Body of pancreas (tissue), 4 donors: ENCODE results near the gene SLC25A23. TPM values are rescaled to one million over a fixed set of nuclear protein-coding genes. Genes with fewer than 3 reads are reported as not detected.

Source experiments
- ATAC-seq: fragments of 150-250 bp; one replicate; pipeline ENCODE4 v1.9.1; 2016
- DNase-seq, 4 donors: peaks; one replicate each; pipeline ENCODE4 v3.0.0-alpha.2; 2019
- H3K27ac ChIP-seq, 4 donors: fragments of 200-600 bp; sonication (generic); 1 replicate in 3 of 4; 2 replicates in 1 of 4; pipeline versions ENCODE4 v1.5.1 to v1.6.1; 2016 to 2019; ENCODE audit warnings: mild to moderate bottlenecking in 1 of 4, mixed read lengths in 1 of 4, moderate library complexity in 1 of 4
- H3K27me3 ChIP-seq, 2 donors: fragments of 200-600 bp; sonication (generic); one replicate each; pipeline ENCODE4 v1.6.0; 2016; ENCODE audit warnings: mild to moderate bottlenecking in 1 of 2
- H3K36me3 ChIP-seq, 2 donors: fragments of 200-600 bp; sonication (generic); replicated peaks in 1 of 2; 2 replicates each; pipeline ENCODE4 v1.5.1; 2016; ENCODE audit warnings: low read depth in 2 of 2; ENCODE audit not compliant: insufficient read depth in 1 of 2
- H3K4me1 ChIP-seq: fragments of 200-600 bp; sonication (generic); one replicate; pipeline ENCODE4 v1.6.0; 2016
- H3K4me3 ChIP-seq, 2 donors: fragments of 200-600 bp; sonication (generic); 1 replicate in 1 of 2; 2 replicates in 1 of 2; pipeline ENCODE4 v1.5.1; 2016 to 2019
- H3K9me3 ChIP-seq, 3 donors: fragments of 200-600 bp; sonication (generic); 1 replicate in 2 of 3; 2 replicates in 1 of 3; pipeline ENCODE4 v1.5.1; 2016
- POLR2A ChIP-seq, 3 donors: fragments of 450-650 bp; IDR thresholded peaks; one replicate each; pipeline ENCODE4 v1.6.1; 2016; ENCODE audit warnings: antibody characterized with exemption in 3 of 3, mild to moderate bottlenecking in 2 of 3
- WGBS, 2 donors: methylation state at CpG; one replicate each; pipeline ENCODE4 v1.1.5; 2017; 5-methylcytosine and 5-hydroxymethylcytosine counted together
- intact Hi-C: fragments of 100-400 bp; cut with DNase I; formaldehyde crosslinking; loops from one replicate; pipeline ENCODE4 v1.15.1; 2023
- total RNA-seq, 2 donors: library from RNA; depleted of rRNA; stranded (reverse); fragments of >200 nt; gene quantifications; one replicate each; pipeline ENCODE4 v1.1.0, GENCODE V29; 2016
- TF ChIP-seq, protein P1 (sequence below), 7 experiments: fragments of 450-650 bp in 4 of 7; fragments of 200-600 bp in 3 of 7; sonication (generic) in 3 of 7; IDR thresholded peaks; one replicate each; pipeline ENCODE4 v1.5.1; 2016 to 2019; ENCODE audit warnings: antibody characterized with exemption in 7 of 7

SLC25A23 gene
- total RNA-seq, 2 donors from 2014 or later = 11.5 to 49.3 TPM

DNA sequence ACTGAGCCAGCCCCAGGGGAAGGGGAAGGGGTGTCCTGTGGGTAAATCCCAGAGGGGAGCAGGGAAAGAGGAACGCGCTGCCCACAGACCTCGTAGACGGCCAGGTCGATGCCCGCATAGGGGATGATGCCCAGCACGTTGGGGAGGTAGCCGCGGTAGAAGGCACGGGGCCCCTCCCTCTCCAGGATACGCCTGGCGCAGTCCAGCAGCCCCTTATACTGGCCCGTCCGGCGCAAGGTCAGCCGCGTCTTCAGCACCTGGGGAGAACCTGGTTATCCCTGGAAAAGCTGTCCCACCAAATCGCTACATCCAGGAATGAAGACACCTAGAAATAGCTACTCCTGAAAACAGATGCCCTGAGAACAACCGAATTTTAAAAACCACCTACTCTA lies 7.4 kb downstream of the SLC25A23 start:
- 89 to 95% methylated on average over 8 to 19 of the region's 19 CpGs for WGBS, 2 donors
- no peak overlapping the region for H3K27ac ChIP-seq
- H3K27me3 ChIP-seq = no peaks in the 10 kb centered on the region
- no peaks in the 10 kb centered on the region for H3K4me1 ChIP-seq
- no peak for TF ChIP-seq POLR2A (IDR thresholded peaks at IDR 0.05)
- TF ChIP-seq, protein P1, sequence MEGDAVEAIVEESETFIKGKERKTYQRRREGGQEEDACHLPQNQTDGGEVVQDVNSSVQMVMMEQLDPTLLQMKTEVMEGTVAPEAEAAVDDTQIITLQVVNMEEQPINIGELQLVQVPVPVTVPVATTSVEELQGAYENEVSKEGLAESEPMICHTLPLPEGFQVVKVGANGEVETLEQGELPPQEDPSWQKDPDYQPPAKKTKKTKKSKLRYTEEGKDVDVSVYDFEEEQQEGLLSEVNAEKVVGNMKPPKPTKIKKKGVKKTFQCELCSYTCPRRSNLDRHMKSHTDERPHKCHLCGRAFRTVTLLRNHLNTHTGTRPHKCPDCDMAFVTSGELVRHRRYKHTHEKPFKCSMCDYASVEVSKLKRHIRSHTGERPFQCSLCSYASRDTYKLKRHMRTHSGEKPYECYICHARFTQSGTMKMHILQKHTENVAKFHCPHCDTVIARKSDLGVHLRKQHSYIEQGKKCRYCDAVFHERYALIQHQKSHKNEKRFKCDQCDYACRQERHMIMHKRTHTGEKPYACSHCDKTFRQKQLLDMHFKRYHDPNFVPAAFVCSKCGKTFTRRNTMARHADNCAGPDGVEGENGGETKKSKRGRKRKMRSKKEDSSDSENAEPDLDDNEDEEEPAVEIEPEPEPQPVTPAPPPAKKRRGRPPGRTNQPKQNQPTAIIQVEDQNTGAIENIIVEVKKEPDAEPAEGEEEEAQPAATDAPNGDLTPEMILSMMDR (IDR thresholded peaks at IDR 0.05) = no peak
- intact Hi-C loops = no loop called here
- H3K36me3 ChIP-seq = peaks cover 0 to 7% of the 10 kb centered on the region in 2 donors
- no peaks in the 10 kb centered on the region for H3K9me3 ChIP-seq
- ATAC-seq = no peak
- H3K4me3 ChIP-seq = no peak overlapping the region
- no peak for DNase-seq

DNA sequence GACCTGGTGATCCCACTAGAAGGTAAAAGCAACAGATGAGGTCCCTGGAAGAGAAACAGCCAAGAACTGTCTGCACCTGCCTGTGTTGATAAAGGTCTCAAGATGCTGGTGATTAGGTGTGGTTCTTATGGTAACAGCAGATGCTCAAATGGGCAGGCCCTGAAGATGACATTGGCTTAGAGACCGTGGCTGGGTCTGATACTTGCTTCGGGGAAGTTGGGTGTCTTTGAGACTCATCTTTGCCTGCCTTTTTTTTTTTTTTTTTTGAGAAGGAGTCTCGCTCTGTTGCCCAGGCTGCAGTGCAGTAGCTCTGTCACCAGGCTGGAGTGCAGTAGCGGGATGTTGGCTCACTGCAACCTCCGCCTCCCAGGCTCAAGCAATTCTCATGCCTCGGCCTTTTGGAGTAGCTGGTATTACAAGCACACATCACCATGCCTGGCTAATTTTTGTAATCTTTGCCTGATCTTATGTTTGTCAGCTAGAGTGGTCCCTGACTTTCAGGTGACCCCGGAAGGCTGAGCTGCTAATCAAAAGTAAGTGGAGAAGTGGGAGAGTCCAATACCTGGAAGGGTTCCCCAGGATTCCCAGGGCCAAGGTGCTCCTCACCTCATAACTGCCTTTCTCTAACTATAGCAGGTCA lies 7.9 kb downstream of the SLC25A23 start:
- Histone ChIP-seq H3K27ac (no peak overlapping the region), H3K27me3 (no peaks in the 10 kb centered on the region), H3K4me1 (no peaks in the 10 kb centered on the region), H3K9me3 (no peaks in the 10 kb centered on the region), H3K4me3 (no peak overlapping the region), H3K36me3 (peaks cover 0 to 7% of the 10 kb centered on the region in 2 donors)
- TF ChIP-seq, protein P1 (IDR thresholded peaks at IDR 0.05) = no peak
- no peak for TF ChIP-seq POLR2A (IDR thresholded peaks at IDR 0.05)
- WGBS, 2 donors = 90 to 96% methylated on average over 7 of the region's 7 CpGs
- intact Hi-C loops = no loop called here
- no peak for DNase-seq
- ATAC-seq = no peak

DNA sequence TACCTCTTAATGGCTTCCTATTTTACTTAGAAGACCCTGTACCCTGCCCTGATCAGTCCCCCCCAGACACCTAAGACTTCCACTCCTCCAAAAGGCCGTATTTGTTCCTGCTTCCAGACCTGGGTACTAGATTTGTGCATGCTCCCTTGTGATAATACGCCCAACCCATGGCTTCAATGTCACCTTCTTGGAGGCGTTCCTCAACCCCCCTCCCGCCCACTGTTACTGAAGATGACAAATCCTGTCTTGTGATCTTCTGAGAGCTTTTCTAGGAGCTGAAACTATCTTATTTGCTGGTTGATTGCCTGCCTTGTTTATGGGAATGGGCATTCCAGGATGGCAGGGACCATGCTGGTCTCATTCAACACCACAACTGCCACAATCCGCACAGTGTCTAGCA lies 9.4 kb downstream of the SLC25A23 start:
- DNase-seq = no peak
- Histone ChIP-seq H3K4me1 (no peaks in the 10 kb centered on the region), H3K9me3 (no peaks in the 10 kb centered on the region), H3K27ac (no peak overlapping the region), H3K4me3 (no peak overlapping the region), H3K36me3 (peaks cover 0 to 7% of the 10 kb centered on the region in 2 donors), H3K27me3 (no peaks in the 10 kb centered on the region)
- ATAC-seq = no peak
- TF ChIP-seq, protein P1 (IDR thresholded peaks at IDR 0.05) = no peak
- no peak for TF ChIP-seq POLR2A (IDR thresholded peaks at IDR 0.05)
- intact Hi-C loops = no loop called here
- 96 to 99% methylated on average over 5 of the region's 5 CpGs for WGBS, 2 donors

DNA sequence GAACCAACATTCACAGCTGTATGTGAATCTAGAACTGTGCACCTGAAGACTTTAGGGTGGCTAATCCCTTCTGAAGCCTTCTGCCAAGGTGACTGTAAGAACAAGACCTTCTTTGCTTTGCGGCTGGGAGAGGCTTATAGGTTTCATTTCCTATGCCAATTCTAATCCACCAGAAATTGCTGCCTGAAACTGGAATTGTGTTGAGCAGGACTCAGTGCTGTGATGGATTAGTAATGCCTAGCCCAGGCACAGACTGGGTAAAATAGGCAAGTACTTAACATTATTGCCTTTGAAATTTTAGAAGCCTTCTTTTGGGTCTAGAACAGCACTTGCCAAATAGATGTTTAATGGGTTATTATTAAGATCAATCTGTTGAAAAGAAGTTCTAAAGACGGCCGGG lies 11.5 kb downstream of the SLC25A23 start:
- H3K36me3 ChIP-seq = no peaks in the 10 kb centered on the region
- no peak overlapping the region for H3K4me3 ChIP-seq
- no peak overlapping the region for H3K27ac ChIP-seq
- ATAC-seq = no peak
- H3K4me1 ChIP-seq = no peaks in the 10 kb centered on the region
- H3K27me3 ChIP-seq = no peaks in the 10 kb centered on the region
- intact Hi-C loops = no loop called here
- DNase-seq = no peak
- TF ChIP-seq, protein P1 (IDR thresholded peaks at IDR 0.05) = no peak
- no peak for TF ChIP-seq POLR2A (IDR thresholded peaks at IDR 0.05)
- H3K9me3 ChIP-seq = no peaks in the 10 kb centered on the region
- 89 to 91% methylated on average over 3 of the region's 3 CpGs for WGBS, 2 donors

DNA sequence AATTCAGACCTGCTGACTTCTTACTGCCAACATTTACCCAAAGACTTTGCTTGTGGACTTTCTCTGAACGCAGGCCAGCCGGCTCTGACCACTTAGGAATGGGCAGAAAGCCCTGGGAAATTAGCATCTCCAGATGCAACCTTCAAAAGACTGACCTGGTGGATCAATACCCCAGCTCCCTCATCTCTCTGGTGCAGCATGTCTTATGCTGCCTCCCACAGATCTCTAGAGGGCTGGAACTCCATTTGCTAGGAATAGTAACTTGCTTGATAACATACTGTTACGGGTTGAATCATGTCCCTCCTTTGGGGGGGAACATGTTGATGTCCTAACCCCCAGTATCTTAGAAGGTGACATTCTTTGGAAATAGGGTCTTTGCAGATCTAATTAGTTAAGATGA lies 13.1 kb downstream of the SLC25A23 start:
- intact Hi-C loops = no loop called here
- Histone ChIP-seq H3K9me3 (no peaks in the 10 kb centered on the region), H3K27me3 (no peaks in the 10 kb centered on the region), H3K4me1 (no peaks in the 10 kb centered on the region), H3K27ac (no peak overlapping the region), H3K4me3 (no peak overlapping the region), H3K36me3 (no peaks in the 10 kb centered on the region)
- ATAC-seq = no peak
- no peak for DNase-seq
- 94 to 95% methylated on average over 3 of the region's 3 CpGs for WGBS, 2 donors
- TF ChIP-seq POLR2A (IDR thresholded peaks at IDR 0.05) = no peak
- TF ChIP-seq, protein P1 (IDR thresholded peaks at IDR 0.05) = no peak
